22Rv1 (cell line): ENCODE measurements around the gene TEKTIP1.

Experiments
- CTCF ChIP-seq: fragments of 450-650 bp; IDR thresholded peaks from 2 replicates; pipeline ENCODE4 v1.5.1; 2017; ENCODE audit warnings: mild to moderate bottlenecking
- ZFX ChIP-seq: fragments of 450-650 bp; IDR thresholded peaks from 2 replicates; pipeline ENCODE4 v1.6.1; 2017; ENCODE audit warnings: antibody characterized with exemption, borderline replicate concordance

- TF ChIP-seq ZFX (no peak), CTCF (no peak)
Measured at GRCh38 chr19:3550947-3551791, 12.2 kb downstream of the TEKTIP1 start.
